ENCODE measurements around the gene EFCC1.

EFCC1 gene

DNA sequence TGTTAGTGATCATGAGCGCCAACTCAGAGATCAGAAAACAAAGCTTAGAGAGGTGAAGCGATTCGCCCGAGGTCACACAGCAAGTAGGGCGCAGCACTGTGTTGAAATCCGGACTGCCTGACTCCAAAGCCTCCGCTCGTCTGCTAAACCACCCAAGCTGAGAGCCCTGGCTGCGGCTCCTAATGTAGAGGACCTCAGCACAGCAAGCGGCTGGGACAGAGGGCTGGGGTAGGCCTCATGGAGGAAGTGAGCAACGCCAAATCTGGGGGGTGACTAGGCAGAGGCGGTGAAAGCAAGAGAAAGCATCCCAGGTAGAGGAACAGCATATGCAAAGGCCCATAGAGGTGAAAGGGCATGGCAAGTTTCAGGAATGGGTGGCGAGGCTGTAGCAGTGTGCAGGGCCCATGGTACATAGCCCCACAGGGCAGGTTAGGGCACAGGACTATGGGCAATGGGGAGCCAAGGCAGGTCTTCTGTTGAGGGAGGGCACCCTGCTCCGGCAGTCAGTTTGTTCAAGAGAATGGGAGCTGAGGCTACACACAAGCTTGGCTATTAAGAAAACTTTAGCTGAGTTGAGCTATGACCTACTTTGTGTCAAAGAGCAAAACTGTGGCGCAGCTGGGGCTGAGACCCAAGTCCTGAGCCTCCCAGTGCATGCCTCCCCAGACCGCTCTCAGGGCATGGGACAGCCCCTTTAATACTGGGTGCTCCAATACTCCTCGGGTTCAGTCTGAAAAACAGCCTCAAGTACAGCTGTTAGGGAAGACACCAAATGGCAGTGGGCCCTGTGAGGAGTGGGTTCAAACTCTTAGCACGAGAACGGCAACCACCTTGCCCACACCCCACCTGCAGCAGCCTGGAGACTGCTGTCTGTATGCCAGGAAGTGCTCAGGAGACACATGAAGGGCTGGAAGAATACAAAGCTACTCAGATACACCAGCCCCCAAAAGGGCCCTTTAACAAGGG lies 6.2 kb upstream of the EFCC1 start:
- no peak for DNase-seq

DNA sequence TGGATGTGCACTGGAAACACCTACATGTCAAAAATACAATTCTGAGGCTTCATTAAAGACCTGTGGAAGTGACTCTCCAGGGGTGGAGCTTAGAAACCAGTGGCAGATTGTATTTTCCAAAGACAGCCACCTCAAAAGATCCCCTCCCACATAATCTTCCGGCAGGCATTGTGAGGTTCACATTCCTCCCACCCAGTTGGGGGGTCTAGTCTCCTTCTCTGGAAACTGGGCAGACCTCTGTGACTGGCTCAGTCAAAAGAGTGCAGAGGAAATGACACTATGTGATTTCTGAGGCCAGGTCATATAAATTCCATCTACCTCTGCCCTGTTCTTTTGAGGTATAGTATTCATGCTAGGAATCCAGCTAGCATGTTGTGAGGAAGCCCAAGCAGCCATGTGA lies 5.4 kb upstream of the EFCC1 start:
- no peak for DNase-seq

DNA sequence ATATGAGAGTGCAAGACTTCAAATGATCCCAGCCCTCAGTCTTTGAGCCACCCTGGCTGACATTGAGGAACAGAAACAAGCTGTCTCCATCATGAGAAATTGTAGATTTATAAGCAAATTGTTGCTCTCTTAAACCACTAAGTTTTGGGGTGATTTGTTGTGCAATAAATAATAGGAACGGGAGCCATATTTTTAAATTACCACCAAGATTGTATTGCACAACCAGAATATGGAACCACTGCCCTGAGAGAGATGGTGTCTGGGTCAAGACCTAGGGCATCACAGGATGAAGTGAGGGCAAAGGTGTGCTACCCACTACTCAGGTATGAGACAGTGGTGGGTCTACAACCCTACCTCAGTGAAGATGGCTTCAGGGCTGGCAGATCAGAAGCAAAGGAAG lies 4.9 kb upstream of the EFCC1 start:
- DNase-seq: no peak

DNA sequence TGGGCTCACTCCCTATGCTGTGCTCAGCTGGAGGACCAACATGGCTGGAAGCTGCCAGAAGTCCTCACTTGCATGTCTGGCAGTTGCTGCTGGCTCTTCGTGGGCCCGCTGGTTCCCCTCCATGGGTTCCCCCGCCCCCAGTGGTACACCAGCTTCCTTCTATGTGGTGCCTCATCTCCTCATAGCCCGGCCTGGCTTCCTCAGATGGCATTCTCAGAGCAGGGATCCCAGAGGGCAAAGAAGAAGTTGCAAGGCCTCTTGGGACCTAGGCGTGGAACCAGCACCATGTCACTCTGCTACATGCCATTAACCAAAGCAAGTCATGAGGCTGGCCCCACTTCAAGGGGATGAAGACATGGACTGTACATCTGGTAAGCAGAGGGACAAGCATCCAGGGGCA lies 4.4 kb upstream of the EFCC1 start:
- DNase-seq: no peak

DNA sequence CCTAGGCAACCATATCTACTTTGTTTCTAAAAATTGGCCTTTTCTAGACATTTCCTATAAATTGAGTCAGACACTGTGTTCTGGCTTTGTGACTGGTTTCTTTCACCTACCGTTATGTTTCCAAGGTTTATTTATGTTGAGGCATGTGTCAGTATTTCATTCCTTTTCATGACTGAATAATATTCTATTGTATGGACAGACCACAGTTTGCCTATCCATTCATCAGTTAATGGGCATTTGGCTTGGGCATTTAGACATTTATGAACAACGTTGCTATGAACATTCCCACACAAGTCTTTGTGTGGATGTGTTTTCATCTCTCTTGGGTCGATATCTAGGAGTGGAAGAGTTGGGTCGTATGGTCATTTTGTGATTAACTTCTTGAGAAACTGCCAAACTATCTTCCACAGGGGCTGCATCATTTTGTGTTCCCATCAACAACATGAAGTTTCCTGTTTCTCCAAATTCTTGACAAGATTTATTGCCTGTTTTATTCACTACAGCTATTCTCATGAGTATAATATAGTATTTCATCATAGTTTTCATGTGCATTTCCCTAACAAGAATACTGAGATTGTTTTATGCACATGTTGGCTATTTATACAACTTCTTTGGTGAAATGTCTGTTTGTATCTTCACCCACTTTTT lies 3.5 kb upstream of the EFCC1 start:
- no peak for DNase-seq

DNA sequence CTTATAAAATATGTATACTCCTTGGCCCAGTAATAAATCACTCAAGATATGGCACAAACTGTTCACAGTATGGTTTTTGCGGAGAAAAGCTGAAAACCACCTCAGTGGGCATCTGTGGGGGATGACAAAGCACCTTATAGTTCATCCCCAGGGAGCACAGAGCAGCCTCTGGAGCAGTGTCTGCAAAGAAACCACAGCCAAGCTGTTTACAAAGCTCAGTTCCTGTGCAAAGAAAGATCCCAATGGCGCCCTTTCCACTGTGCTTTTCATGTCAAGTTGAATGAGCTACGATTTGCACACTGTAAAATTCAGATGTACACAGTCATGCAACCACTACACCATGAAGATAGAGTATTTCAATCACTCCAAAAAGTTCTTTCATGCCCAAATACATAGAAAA lies 2.5 kb upstream of the EFCC1 start:
- no peak for DNase-seq

DNA sequence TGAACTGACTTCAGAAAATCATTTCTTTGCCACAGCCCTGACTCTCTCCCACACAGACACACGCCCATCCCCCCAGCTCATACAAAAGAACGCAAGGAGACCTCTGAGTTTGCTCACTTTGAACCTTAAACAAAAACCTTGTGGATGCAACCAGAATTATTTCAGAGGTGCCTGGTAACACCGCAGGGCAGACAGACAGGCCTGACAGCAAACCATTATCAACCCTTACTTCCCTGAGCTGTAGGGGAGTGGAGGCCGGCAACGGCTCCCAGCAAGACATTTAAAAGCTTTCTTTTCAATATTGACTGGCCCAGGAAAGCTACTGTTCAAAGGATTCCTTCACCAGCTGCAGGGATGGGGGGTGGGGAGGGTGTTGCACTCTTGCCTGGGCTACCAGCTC lies 2.0 kb upstream of the EFCC1 start:
- DNase-seq: no peak

DNA sequence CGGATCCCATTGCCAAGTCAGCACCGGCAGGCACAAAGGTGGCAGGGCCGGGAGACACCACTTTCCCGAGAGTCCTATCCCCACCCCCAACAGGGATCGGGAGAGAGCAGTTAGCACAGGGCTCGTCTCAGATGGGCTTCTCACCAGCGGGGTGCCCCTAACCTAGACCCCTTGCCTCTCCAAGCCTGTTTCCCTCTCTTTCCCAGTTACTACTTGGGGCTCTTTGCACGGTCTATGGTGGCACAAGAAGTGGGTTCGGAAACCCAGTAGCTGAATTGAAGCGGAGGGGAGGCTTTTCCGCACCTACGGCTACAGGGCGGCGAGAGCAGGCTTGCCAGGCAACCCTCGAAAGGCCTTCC lies 383 bp upstream of the EFCC1 start:
- no peak for DNase-seq

DNA sequence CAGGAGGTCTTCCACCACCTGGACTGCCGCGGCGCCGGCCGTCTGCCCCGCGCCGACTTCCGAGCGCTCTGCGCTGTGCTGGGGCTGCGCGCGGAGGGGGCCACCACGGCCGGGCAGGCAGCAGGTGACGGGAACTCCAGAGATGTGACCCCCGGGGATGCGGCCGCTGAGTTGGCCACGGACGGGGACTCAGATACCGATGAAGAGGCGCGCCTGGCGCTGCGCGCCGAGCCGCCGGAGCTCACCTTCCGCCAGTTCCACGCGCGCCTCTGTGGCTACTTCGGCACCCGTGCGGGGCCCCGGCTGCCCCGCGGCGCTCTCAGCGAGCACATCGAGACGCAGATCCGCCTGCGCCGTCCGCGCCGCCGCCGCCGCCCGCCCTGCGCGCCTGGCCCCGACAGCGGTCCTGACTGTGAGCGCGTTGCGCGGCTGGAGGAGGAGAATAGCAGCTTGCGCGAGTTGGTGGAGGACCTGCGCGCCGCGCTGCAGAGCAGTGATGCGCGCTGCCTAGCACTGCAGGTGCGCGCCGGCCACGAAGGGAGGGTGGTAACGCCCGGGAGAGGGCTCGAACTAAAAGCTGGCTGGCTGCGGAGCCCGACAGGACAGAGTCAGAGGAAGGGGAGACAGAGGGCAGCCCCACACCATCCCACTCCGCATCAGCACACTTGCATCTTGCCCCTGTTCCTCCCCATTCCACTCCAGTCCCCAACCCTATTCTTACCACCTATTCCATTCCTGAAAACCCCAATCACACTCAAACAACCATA lies 885 bp downstream of the EFCC1 start:
- no peak for DNase-seq

DNA sequence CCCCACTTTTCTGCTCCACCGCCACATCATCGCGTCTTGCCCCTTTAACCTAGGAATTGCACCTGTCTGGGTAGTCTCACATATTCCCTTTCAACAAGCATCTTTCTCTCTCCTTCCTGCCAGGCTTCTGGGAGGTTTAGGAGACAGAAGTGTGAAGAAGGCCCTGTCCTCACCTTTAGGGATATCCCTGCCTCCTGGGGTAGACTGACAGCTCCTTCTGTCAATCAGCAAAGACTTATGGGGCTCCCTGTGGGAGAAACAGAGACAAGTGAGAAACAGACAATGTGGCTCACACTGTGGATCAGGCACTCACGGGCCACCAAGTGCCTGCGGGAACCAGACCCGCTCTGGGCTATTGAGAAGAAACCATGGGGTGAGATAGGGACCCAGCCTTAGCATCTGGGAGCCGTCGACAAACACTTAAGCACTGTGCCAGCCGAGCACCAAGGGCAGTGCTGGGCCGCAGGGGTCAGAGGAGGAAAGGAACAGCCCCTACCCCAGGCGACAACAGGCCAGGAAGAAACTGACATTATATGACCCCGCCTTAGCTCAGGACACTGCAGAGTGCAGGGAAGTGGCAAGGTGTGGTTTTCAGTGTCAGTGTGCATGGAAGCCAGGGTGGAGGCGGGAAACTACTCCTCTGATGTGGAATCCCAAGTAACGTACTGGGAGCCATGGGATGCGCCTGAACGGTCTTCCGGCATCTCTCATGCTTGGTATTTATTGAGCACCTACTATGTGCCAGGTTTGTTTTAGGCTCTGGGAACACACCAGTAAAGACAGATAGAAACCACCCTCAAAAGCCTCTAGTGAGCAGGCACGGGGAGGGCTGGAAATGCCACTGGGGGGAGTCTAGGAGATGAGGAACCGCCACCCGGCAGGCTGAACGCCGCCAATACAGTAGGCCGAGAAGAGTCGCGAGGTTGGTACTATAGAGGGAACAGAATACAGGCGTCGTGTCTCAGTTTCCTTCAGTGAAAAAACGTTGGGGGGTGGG lies 1.8 kb downstream of the EFCC1 start:
- DNase-seq: no peak

DNA sequence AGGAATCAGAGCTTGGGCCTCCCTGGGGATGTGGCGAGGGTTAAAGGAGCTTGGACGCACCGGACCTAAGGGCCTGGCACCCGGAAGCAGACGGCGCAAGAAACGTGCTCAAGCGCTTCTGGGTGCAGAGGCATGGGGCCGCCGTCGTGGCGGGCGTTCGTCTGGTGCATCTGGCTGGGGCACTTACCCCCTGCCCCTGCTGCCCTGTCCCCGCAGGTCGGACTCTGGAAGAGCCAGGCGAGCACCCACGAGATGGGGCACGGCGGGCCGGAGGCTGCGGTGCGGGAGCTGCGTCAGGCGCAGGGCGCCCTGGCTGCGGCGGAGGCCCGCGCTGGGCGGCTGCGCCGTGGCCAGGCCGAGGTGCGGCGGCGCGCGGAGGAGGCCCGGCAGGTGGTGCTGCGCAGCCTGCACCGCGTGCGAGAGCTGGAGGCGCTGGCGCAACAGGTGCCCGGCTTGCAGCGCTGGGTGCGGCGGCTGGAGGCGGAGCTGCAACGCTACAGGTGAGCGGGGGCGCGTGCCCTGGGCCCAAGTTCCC lies 2.5 kb downstream of the EFCC1 start:
- peak; percentile 42 for DNase-seq

DNA sequence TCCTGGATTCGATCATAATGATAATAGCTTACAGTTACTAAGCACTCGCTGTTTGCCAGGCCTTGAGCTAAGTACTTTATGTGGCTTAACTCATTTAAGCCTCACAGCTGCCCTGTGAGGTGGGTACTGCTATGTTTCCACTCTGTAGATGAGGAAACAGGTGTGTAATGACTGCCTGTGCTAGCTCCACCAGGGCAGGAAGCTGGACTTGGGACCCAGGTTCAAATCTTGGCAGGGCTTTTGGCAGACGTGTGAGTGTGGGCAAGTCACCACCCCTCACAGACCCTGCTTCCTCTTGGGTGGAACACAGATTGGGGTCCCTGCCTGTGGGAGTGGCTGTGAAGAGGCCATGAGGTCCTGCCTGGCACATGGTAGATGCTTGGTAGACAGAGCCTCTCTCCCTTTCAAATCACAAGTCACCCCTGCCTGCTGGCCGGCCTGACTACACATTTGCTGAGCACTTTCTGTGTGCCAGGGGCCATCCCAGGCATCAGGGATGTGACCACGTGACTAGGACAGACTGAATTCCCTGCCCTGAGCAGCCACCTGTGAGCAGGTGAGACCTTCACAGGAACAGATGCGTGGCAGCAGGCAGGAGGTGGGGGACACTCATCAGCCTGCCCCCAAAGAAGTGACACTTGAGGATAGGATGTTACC lies 3.7 kb downstream of the EFCC1 start:
- no peak for DNase-seq

DNA sequence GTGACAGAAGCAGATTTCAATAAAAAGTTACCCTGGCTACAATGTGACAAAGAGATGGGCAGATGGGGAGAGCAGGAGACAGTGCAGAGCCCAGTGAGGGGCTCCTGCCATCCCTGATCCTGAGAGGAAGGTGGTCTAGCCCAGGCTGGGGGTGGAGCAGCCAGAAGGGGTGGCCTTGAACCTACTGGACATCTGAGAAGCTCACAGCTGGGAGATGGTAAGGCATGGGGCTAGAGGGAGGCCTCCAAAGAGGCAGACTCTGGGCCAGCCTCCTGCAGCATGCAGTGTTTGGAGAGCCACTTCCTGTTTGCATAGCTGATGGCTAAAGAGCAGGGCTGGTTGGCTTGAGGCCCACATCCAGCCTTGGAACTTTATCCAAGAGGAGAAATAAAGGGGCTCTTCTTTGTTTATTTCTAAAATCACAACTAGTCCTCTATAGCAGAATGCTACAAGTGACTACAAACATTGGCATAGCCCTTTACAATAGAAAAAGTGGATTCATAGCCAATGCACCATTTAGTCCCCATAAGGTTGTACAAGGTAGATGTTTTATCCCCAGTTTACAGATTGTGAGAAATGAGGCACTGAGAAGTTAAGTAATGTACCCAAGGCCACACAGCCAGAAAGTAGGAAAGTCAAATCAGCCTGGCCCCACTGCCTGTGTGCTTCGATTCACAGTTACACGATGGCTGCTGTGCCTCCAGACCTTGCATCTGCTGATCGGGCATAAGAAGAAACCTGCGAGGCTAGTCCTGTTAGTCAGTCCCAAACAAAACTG lies 4.6 kb downstream of the EFCC1 start:
- DNase-seq: no peak

DNA sequence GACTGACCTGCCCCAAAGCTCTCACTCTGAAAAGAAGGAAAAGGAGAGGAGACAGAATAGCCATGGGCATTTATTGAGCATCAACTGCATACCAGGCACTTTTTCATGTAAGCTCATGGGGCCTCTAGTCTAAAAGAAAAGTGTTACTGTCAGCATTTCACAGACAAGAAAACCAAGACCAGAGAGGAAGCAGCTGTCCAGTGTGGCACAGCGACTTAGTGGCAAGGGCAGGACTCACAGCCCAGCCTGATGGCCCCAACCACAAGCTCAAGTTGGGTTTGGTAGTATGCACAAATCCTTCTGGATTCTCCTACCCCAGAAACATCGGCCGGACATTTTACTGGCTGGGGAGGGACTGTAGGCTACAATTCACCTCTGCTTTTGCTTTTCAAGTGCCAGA lies 5.8 kb downstream of the EFCC1 start:
- no peak for DNase-seq

DNA sequence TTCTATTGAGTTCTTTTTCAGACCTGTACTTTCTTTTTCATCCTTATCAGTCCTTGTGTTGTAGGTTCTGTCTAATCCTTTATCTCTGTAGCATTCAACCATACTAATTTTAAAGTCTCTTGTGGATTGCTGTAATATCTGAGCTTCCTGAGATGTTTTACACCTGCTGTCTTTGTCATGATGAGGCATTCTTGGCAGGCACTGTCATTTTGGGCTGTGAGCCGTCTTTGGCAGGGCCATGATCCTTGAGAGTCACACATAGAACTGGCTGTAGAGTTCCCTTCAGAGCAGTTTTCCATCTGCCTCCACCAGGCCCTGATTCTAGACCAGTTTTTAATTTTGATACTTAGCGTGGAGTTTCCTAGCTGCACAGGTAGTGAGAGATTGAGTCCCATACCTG lies 6.7 kb downstream of the EFCC1 start:
- DNase-seq: no peak

DNA sequence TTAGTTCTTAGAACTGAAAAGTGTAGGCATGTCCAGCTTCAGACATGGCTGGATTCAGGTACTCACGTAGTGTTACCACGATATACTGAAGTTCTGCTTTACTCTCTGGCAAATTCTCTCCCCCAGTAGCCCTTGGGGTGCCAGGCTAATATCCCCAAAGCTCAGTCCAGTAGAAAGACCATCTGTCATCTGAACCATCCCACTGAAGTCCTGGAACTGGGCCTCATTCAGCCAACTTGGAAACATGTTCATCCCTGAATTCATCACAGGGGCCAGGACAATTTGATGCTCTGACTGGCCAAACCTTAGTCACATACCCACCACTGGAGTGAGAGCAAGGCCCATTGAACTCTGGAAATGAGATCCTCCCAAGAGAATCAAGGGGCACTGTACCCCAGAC lies 8.2 kb downstream of the EFCC1 start:
- no peak for DNase-seq

DNA sequence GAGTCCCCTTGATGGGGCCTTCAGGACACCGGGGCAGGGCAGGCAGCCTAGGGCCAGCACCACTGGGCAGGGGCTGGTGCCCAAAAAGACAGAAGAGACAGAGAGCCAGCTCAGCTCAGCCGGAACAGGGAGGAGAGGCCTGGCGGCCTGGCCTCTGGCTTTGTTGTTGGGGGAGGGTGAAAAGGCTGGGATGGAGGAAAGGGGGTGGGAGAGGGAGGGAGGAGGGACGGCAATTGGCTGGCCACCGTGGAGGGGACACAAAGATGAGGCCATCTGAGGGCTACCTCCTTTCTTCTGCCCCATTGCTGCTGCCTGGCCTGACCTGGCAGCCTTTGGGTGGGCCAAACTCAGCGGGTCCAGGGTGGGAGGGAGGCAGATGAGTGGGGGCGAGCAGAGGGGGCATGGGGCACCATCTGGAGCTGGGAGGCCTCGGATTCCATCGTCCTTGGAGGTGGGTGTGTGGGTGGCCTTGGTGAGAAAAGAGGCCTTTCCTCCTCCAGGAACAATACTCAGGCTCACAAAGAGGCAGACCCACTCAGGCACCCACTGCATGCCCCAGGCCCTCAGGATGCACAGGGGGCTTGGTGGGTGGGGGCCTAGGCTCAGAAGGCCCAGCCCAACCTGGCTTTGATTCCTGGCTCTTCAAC lies 9.3 kb downstream of the EFCC1 start:
- no peak for DNase-seq

DNA sequence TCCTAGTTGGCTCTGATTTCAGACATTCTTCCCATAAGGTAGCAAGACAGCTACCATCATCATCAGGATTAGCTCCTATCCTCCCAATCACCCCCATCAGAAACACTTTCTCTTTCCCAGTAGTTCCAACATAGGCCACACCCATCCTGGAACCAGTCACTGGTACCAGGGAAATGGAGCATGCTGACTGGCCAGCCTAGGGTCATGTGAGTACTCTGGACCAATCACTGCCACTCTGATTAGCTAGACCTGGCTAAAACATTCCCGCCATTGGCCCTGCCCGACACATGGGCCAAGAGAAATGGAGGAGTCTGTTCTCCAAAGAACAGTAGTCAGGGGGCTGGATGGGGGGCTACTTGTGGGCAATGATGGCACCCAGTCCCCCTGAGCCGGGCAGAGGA lies 12.4 kb downstream of the EFCC1 start:
- DNase-seq: no peak

DNA sequence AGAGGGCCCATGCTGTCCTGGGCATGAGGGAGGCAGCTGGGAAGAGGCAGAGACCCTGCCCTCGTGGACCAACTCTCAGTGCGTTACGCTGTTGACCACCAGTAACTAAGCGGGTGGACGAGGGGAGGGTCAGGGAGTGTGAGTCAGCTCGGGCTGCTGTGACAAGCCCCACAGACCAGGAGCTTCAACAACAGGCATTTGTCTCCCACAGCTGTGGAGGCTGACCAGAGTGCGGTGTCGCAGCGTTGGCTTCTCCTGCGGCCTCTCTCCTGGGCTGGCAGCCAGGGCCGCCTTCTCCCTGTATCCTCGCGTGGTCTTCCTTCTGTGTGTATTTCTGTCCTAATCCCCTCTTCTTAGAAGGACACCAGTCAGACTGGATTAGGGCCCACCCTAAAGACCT lies 13.0 kb downstream of the EFCC1 start:
- DNase-seq: no peak

DNA sequence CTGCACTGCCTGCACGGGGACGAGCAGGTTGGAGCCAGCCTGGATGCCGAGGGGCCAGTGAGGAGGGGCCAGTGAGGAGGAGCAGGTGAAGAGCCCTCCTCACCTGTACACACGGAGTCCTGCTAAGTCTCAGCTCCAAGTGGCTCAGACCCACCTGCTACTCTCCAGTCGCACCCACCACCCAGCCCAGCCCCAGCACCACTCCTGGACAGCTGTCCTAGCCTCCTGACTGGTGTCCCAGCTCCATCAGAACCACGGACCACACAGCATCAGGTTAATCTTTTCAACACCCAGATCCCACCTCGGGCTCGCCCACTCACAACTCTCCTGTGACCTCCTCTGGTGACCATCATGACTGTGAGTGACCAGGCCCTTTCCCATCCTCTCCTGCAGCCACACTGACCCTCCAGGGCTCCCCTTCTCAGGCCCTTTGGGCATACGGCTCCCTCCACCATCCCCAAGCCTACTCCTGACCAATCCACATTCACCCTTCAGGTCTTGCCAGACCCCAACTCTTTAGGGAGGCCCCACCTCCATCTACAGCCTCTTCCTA lies 13.8 kb downstream of the EFCC1 start:
- DNase-seq: no peak

All from activated CD4-positive, CD25-positive, alpha-beta regulatory T cell treated with anti-CD3 and anti-CD28 coated beads, Interleukin-2, amount 50 U/mL, for 72 hours (primary cell).